Mucosa of rectum (tissue), 2 donors: Measurements from ENCODE around the gene OGFR.

ENCODE experiments used
- H3K27ac ChIP-seq, 2 donors: one replicate each; pipeline ENCODE4 v1.7.0; 2013; ENCODE audit warnings: inconsistent platforms in 2 of 2, low read depth in 2 of 2, low read length in 2 of 2
- H3K27me3 ChIP-seq, 2 donors: one replicate each; pipeline ENCODE4 v1.7.0; 2013; ENCODE audit warnings: low read length in 2 of 2; ENCODE audit not compliant: control insufficient read depth in 2 of 2, insufficient read depth in 2 of 2
- H3K36me3 ChIP-seq, 2 donors: one replicate each; pipeline ENCODE4 v1.7.0; 2013; ENCODE audit warnings: low read length in 2 of 2; ENCODE audit not compliant: control insufficient read depth in 2 of 2, insufficient read depth in 2 of 2
- H3K4me1 ChIP-seq, 2 donors: one replicate each; pipeline ENCODE4 v1.7.0; 2013; ENCODE audit warnings: low read length in 2 of 2, mild to moderate bottlenecking in 1 of 2; ENCODE audit not compliant: control insufficient read depth in 2 of 2, insufficient read depth in 2 of 2
- H3K4me3 ChIP-seq, 2 donors: one replicate each; pipeline ENCODE4 v1.7.0; 2013; ENCODE audit warnings: low read length in 2 of 2
- H3K9ac ChIP-seq, 2 donors: one replicate each; pipeline ENCODE4 v1.7.0; 2013; ENCODE audit warnings: low read length in 2 of 2, low read depth in 1 of 2, mild to moderate bottlenecking in 1 of 2
- H3K9me3 ChIP-seq, 2 donors: one replicate each; pipeline ENCODE4 v1.7.0; 2013; ENCODE audit warnings: low read length in 2 of 2; ENCODE audit not compliant: control insufficient read depth in 2 of 2
- donor health status: healthy.
- donor health status: Normal muscosa, but diverticular disease.

The OGFR gene

DNA sequence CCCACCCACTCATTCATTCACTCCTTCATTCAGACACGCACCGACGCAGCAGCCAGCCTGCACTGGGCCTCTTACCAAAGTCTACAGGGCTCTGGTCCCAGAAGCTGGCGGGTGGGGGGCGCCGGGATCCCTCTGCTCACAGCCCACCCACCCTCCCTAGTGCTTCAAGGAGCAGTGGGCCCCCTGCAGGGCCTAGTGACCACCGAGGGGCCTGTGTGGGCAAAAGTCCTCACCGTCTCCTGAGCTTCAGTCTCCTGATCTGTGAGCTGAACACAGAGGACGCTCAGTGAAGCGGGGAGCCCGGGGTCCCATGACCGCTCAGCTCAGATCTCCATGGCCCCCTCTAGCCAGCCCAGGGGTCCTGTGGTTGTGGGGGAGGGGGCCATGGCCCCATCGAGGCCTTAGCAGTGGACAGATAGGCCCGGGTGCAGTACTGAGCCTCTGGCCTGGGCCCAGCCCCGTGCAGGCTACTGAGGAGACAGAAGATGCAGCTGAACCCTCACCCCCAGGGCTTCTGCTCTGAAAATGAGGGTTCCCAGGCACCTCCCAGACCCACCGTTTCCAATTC lies 41.8 kb upstream of the OGFR start:
- no peak overlapping the region for H3K9ac ChIP-seq
- H3K36me3 ChIP-seq, result no peaks in the 10 kb centered on the region
- no peak overlapping the region for H3K4me3 ChIP-seq
- no peak overlapping the region for H3K27ac ChIP-seq
- H3K27me3 ChIP-seq, result no peaks in the 10 kb centered on the region
- H3K4me1 ChIP-seq, result peaks cover 0 to 2% of the 10 kb centered on the region in 2 donors
- H3K9me3 ChIP-seq, result no peaks in the 10 kb centered on the region

GRCh38 chr20:62763404-62763803 lies 41.2 kb upstream of the OGFR start:
- no peak overlapping the region for H3K4me3 ChIP-seq
- peaks cover 1 to 4% of the 10 kb centered on the region in 2 donors for H3K4me1 ChIP-seq
- no peaks in the 10 kb centered on the region for H3K27me3 ChIP-seq
- no peak overlapping the region for H3K27ac ChIP-seq
- H3K36me3 ChIP-seq, result no peaks in the 10 kb centered on the region
- no peaks in the 10 kb centered on the region for H3K9me3 ChIP-seq
- no peak overlapping the region for H3K9ac ChIP-seq

GRCh38 chr20:62764156-62764935 lies 40.3 kb upstream of the OGFR start:
- no peak overlapping the region for H3K4me3 ChIP-seq
- H3K9ac ChIP-seq, result no peak overlapping the region
- no peaks in the 10 kb centered on the region for H3K9me3 ChIP-seq
- no peaks in the 10 kb centered on the region for H3K36me3 ChIP-seq
- no peak overlapping the region for H3K27ac ChIP-seq
- peaks cover 3 to 6% of the 10 kb centered on the region in 2 donors for H3K4me1 ChIP-seq
- no peaks in the 10 kb centered on the region for H3K27me3 ChIP-seq

DNA sequence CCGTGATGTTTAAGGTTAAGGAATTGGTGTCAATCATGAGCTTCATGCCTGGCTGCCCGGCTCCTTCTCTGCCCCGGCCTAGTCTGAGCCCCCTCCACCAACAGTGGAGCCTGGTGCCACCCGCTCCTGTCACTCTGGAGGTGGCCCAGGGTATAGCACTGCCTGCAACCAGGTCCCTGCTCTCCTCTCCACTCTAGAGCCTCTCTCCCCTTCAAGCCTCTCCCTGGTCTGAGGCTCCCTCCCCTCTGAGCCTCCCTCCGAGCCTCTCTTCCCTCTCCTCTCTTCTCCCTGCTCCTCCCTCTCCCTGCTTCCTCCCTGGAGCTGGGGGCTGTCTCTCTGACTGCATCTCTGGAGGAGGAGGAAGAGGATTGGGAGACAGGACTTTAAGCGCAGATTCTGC lies 39.6 kb upstream of the OGFR start:
- H3K9ac ChIP-seq, result no peak overlapping the region
- no peak overlapping the region for H3K27ac ChIP-seq
- no peaks in the 10 kb centered on the region for H3K36me3 ChIP-seq
- no peak overlapping the region for H3K4me3 ChIP-seq
- H3K27me3 ChIP-seq, result no peaks in the 10 kb centered on the region
- H3K4me1 ChIP-seq, result peaks cover 3 to 6% of the 10 kb centered on the region in 2 donors
- H3K9me3 ChIP-seq, result no peaks in the 10 kb centered on the region

GRCh38 chr20:62765432-62766070 lies 39.1 kb upstream of the OGFR start:
- Histone ChIP-seq H3K9me3 (no peaks in the 10 kb centered on the region), H3K27me3 (no peaks in the 10 kb centered on the region), H3K4me3 (no peak overlapping the region), H3K4me1 (peaks cover 3 to 6% of the 10 kb centered on the region in 2 donors), H3K36me3 (no peaks in the 10 kb centered on the region), H3K9ac (no peak overlapping the region), H3K27ac (no peak overlapping the region)

DNA sequence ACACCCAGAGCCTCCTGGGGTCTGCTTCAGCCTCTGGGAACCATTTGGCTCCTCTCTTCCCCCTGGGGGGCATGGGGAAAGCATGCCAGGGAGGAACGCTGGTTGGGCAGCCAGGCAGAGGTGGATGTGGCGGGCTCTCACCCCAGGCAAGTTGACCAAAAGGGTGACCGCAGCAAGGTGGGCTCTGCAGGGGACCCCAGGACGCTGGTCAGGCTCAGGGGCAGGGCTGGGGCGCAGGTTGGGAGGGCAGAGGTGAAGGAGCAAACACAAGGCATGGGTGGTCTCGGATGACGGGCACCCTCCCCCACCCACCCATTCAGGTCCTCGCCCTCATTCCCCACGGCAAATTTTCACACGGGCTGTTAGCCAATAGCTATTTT lies 38.6 kb upstream of the OGFR start:
- no peaks in the 10 kb centered on the region for H3K27me3 ChIP-seq
- H3K27ac ChIP-seq, result no peak overlapping the region
- no peak overlapping the region for H3K9ac ChIP-seq
- no peaks in the 10 kb centered on the region for H3K9me3 ChIP-seq
- no peaks in the 10 kb centered on the region for H3K36me3 ChIP-seq
- H3K4me3 ChIP-seq, result no peak overlapping the region
- H3K4me1 ChIP-seq, result peaks cover 3 to 6% of the 10 kb centered on the region in 2 donors

DNA sequence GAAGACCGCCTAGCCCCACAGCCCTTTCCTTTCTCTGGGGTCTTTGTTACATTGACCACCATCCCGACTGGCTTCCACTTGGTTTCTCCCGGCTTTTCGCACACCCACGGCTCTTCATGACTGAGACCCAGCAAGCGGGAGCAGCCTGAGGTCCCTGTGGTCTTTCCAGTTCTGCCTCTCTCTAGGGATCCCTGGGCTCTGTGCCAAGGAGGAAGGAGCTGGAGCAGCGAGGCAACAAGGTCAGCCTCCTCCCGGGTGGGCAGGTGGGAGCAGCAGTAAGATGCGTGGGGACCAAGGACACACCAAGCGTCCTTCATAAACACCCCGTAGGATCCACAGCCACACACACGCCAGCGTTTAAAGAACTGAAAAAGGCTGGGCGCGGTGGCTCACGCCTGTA lies 37.9 kb upstream of the OGFR start:
- Histone ChIP-seq H3K9ac (no peak overlapping the region), H3K4me1 (peaks cover 3 to 6% of the 10 kb centered on the region in 2 donors), H3K4me3 (no peak overlapping the region), H3K27me3 (no peaks in the 10 kb centered on the region), H3K9me3 (no peaks in the 10 kb centered on the region), H3K27ac (no peak overlapping the region), H3K36me3 (no peaks in the 10 kb centered on the region)

GRCh38 chr20:62768234-62768546 lies 36.4 kb upstream of the OGFR start:
- H3K4me1 ChIP-seq, result peaks cover 3 to 6% of the 10 kb centered on the region in 2 donors
- H3K9ac ChIP-seq, result no peak overlapping the region
- H3K27ac ChIP-seq, result no peak overlapping the region
- no peaks in the 10 kb centered on the region for H3K9me3 ChIP-seq
- no peaks in the 10 kb centered on the region for H3K27me3 ChIP-seq
- H3K4me3 ChIP-seq, result no peak overlapping the region
- H3K36me3 ChIP-seq, result no peaks in the 10 kb centered on the region

DNA sequence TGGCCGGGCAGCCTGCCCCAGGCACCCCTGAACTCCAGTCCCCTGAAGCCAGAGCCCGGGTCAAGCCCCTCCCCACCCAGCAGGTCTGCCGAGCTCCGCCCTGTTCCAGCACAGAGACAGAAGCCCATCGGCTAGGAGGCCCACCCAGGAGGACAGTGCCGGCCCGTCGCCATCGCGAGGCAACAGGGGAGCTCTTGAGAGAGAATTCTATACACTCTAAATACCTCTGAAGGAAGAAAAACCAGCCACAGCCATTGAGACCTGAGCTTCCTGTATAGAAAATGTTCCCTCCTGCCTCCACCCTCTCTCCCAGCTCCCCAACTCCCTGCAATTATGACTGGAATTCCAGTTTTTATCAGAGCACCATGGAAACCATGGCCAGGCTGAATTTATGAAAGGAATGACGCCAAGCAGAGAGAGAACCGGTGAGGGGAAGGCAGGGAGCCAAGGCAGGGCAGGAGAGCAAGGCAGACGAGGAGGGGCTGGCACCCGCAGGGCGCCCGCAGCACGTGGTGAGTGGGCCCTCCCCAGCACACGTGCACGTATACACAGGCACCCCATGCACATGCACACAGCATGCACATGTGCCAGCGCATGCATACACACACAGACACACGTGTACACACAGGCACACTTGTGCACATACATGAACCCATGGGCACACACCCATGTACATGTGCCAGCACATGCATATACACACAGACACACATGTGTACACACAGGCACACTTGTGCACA lies 35.9 kb upstream of the OGFR start:
- Histone ChIP-seq H3K4me1 (peaks cover 3 to 6% of the 10 kb centered on the region in 2 donors), H3K4me3 (no peak overlapping the region), H3K27me3 (no peaks in the 10 kb centered on the region), H3K9ac (no peak overlapping the region), H3K36me3 (no peaks in the 10 kb centered on the region), H3K9me3 (no peaks in the 10 kb centered on the region), H3K27ac (no peak overlapping the region)
